Measurements from ENCODE around the gene KIAA0753.
"Not testable (repeated sequence)": the region's sequence is repeated elsewhere in the genome, so short reads cannot be mapped to it uniquely, and the experiment has no call there.

The KIAA0753 gene

GRCh38 chr17:6596081-6596480 is 44.4 kb downstream of the KIAA0753 start:
- DNase-seq: no peak

GRCh38 chr17:6593371-6593770 is 47.1 kb downstream of the KIAA0753 start:
- not testable (repeated sequence) for DNase-seq

GRCh38 chr17:6592173-6592572 is 48.3 kb downstream of the KIAA0753 start:
- DNase-seq: peak; percentile 74

- DNase-seq: no peak
These were observed 48.8 kb downstream of the KIAA0753 start for GRCh38 chr17:6591599-6592158.

- no peak for DNase-seq
These were observed 51.1 kb downstream of the KIAA0753 start for GRCh38 chr17:6589266-6589946.

- no peak for DNase-seq
These were observed 52.3 kb downstream of the KIAA0753 start for GRCh38 chr17:6588165-6588564.

GRCh38 chr17:6587310-6587709 is 53.2 kb downstream of the KIAA0753 start:
- DNase-seq: no peak

- DNase-seq: no peak
These were observed 57.1 kb downstream of the KIAA0753 start for GRCh38 chr17:6583411-6583810.

GRCh38 chr17:6580625-6581024 is 59.9 kb downstream of the KIAA0753 start:
- DNase-seq: no peak

GRCh38 chr17:6578491-6578890 is 62.0 kb downstream of the KIAA0753 start:
- DNase-seq: no peak

- DNase-seq: peak; percentile 91
These were observed 62.7 kb downstream of the KIAA0753 start for GRCh38 chr17:6577686-6578263.

GRCh38 chr17:6576038-6576785 is 64.3 kb downstream of the KIAA0753 start:
- DNase-seq: no peak

- DNase-seq: no peak
These were observed 64.9 kb downstream of the KIAA0753 start for GRCh38 chr17:6575596-6575988.

- no peak for DNase-seq
These were observed 65.6 kb downstream of the KIAA0753 start for GRCh38 chr17:6574687-6575595.

GRCh38 chr17:6573982-6574686 is 66.4 kb downstream of the KIAA0753 start:
- no peak for DNase-seq

- DNase-seq: not testable (repeated sequence)
These were observed 67.0 kb downstream of the KIAA0753 start for GRCh38 chr17:6573495-6573894.

GRCh38 chr17:6572972-6573370 is 67.5 kb downstream of the KIAA0753 start:
- no peak for DNase-seq

- no peak for DNase-seq
These were observed 69.1 kb downstream of the KIAA0753 start for GRCh38 chr17:6571452-6571781.

GRCh38 chr17:6570731-6571451 is 69.6 kb downstream of the KIAA0753 start:
- no peak for DNase-seq

- DNase-seq: no peak
These were observed 70.9 kb downstream of the KIAA0753 start for GRCh38 chr17:6569370-6570285.
